NCI-H345 treated with DMSO at 0.1 percent for 48 hours (cell line): ENCODE data around the gene GRIPAP1.

Experiments used
- DNase-seq: peaks from one replicate; lab custom pipeline; 2025; ENCODE audit not compliant: unreplicated experiment; lab: John Stamatoyannopoulos, UW

Gene GRIPAP1

DNA sequence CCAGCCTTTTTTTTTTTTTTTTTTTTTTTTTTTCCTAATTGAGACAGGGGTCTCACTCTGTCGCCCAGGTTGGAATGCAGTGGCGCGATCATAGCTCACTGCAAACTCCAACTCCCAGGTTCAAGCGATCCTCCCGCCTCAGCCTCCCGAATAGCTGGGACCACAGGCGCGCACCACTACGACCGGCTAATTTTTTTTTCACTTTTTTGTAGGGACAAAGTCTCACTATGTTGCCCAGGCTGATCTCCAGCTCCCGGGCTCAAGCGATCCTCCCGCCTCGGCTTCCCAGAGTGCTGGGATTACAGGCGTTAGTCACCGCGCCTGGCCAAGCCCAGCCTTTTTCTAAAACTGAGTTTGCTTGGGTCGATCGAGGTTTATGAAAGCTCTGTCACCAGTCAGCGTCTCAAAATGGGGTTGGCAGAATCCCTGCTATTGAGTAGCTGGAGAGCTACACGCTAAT, 43.4 kb downstream of the GRIPAP1 start:
- no peak for DNase-seq

DNA sequence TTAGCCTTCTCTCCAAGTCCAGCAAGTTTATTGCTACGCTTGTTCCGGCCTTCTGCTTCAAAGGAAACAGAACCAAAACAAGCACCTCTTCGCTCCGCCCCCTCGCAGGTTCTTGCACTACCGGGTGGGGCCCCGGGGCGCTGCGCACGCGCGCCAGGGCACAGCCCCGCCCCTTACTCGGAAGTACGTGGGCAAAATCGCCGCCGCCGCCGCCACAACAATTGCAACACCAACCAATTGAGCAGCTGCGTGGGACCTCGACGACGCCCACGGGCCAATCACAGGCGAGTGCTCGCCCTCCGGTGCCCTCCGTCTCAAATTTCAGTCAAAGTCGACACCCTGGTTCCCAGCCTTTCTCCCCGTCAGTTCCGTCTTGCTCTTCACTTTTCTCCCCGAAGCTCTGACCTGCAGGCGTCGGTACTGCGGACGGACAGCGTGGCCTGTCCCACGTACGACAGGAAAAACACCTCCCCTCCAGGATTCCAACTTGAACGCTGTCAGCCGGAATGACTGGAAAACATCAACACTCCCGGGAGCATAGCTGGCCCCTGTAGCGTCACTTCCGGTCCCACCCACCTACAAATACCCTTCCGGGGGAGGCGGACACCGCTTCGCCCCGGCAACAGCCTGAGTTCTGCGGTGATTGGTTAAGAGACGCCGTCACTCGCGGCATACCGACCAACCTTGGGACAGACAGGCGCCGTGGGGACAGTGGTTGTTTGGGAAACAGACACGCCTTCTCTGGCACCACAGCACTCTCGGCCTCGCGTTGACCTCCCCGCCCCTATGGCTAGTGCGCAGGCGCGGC, 44.0 kb downstream of the GRIPAP1 start:
- DNase-seq = peak; percentile 91

DNA sequence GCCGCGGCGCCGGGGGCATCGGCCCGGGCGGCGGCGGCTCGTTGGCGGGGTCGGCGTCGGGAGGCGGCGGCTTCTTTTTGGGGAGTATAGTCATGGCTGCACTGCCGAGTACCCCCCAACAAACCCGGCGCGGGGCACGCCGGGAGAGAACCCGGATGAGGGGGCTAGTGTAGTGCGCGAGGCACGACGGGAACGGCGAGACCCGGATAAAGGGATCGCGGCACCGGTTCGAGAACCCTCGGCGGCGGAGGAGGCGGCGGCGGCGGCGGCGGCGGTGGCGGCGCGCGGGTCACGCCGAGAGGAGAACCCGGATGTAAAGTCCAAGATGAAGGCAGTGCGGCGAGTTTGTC, 44.6 kb downstream of the GRIPAP1 start, which contains the start of gene OTUD5:
OTUD5 (minus strand) TSS at position 131 of the 350 bp plus-strand sequence; CDS start at position 94, 37 bp downstream.
- peak; percentile 50 for DNase-seq

DNA sequence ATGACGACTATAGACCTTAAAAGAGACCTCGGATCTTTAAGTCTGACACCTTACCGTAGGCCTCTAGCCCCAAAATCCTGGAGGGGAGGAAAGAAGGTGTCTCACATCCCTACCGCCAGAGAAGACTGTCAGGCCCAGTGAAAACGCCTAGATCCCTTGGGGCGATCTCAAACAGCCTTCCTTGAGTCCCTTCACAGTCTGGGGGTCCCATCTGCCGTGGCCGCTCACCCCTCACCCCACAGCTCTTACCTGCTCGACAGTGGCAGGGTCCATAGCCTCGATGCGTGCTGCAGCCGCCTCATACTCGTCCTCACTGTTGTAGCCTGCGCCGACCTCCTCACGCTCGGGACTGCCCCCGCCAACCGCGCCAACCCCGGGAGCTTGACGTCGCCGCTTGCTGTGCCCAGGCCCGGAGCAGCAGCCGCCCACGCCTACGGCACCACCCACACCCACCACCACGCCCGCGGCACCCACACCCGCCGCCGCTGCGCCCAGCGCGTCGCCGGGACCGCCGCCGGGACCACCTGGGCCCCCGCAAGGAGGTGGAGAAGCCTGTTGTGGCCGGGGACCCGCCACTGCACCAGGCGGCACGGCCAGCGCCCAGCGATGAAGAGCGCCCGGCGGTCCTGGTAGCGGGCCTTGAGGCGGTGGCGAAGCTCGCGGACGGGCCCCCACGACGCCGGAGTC, 45.2 kb downstream of the GRIPAP1 start:
- DNase-seq = no peak

- no peak for DNase-seq
These were observed 53.5 kb downstream of the GRIPAP1 start for GRCh38 chrX:48948589-48948988.

GRCh38 chrX:48945517-48946348, 56.3 kb downstream of the GRIPAP1 start:
- no peak for DNase-seq

- DNase-seq = no peak
These were observed 59.2 kb downstream of the GRIPAP1 start for GRCh38 chrX:48942895-48943294.

DNA sequence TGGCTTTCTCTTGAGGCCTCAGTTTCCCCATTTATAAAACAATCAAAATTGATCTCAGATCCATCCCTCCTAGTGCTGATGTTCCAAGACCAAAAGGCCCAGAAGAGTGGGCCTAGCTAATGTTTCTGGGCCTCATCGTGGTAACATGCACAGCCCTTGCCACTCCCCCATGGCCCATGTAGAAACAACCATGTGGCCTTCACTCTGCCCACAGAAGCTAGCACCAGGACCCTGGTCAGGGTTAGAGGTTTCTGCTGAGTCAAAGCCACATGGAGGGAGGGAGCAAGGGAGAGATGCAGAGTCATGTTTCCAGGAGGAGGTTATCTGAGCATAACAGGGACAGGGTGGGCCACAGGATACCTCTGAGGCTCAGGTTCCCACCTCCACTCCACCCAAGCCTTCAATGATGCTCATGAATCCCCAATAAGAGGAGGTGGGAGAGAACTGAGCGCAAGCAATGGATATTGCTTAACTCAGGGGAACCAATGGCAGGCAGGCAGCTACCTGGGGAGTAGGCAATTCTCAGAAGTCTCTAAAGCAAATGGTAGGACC, 61.6 kb downstream of the GRIPAP1 start:
- DNase-seq = no peak

GRCh38 chrX:48939524-48940228, 62.4 kb downstream of the GRIPAP1 start:
- DNase-seq = no peak

- no peak for DNase-seq
These were observed 63.2 kb downstream of the GRIPAP1 start for GRCh38 chrX:48938721-48939425.

- no peak for DNase-seq
These were observed 64.8 kb downstream of the GRIPAP1 start for GRCh38 chrX:48937054-48937907.

DNA sequence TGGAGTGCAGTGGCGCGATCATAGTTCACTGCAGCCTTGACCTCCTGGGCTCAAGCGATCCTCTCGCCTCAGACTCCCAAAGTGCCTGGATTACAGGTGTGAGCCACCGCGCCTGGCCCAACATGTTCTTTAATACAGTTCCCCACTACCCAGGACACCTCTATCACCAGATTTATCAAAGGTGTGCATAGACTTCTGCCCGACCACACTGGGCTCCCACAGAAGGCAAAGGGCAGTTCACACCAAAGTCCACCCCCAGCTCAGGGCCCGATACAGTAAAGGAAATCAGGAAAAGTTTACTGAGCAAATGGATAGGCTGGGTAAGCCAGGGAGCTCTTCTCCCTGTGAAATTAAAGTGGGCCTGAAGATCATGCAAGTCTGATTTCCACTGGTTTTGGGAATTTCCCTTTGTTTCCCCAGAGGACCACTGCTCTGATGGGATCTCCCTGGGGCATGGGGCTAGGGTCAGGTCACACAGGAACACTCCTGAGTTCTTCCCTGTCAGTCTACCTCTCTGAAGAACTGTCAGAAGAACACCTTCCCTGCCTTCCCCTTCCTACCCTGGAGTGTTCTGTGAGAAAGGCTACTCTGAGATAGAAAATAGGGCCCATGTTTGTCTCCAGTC, 65.5 kb downstream of the GRIPAP1 start:
- no peak for DNase-seq

DNA sequence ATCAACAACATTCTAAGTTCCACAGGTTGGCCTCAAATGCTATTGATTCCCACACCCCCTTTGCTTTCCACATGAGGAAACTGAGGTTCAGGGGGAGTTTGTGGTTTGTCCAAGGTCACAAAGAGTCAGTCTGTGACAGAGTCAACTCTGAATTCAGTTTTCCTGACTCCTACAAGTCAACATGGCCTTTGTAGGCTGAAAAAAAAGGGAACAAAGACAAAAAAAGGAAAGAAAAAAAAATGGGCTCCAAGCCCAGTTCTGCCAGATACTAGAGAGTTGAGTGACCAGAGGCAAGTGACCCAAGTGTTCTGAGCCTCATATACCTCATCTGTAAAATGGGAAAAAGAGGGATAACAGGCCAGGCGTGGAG, 66.8 kb downstream of the GRIPAP1 start:
- no peak for DNase-seq

DNA sequence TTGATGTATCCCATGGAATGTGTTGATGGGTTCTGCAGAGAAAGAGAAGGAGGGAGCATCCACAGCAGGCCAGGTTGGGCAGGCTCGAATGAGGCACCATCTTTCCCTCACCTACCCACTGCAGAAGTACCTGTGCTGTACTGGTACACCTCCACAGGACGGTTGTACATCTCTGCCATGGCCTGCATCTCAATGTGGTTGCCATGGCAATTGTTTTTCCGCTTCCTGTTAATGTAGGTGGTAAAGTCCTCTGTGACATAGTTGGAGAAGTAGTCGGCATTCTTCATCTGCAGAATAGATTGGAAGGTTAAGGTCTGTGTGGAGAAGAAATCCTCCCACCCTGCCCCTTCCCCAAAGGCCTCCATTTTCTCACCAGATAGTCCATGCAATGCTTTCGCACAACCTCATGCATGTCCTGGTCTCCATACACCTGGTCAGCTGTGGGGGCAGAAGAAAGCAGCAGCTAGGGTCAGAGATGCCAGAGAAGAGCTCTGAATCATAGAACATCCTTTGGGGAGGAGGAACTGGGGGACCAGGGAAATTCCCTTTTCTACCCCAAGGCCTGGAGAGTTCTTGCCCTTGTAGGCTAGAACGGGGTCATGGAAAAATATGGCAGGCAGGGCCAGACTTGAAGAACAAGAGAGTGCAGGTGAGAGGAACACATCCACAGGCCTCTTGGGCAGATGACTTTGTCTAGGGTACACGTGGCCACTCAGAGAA, 67.3 kb downstream of the GRIPAP1 start:
- no peak for DNase-seq

DNA sequence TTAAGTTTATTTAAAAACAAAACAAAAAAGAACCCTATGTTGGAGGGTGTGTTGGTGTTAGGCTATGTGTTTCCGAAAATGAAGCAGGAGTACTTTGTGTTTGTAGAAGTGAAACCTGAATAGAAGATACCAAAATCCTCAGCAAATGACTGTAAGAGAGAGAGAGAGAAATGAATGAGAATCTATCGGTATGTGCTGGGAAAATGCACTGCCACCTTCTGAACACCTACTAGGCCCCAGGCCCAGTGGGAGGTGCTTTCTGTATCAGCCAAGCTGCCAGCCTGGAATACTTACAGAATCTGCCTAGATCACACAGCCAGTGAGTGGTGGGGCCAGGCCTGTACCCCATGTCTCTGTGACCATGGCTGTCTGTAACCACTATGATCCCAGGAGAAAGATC, 68.3 kb downstream of the GRIPAP1 start:
- no peak for DNase-seq

DNA sequence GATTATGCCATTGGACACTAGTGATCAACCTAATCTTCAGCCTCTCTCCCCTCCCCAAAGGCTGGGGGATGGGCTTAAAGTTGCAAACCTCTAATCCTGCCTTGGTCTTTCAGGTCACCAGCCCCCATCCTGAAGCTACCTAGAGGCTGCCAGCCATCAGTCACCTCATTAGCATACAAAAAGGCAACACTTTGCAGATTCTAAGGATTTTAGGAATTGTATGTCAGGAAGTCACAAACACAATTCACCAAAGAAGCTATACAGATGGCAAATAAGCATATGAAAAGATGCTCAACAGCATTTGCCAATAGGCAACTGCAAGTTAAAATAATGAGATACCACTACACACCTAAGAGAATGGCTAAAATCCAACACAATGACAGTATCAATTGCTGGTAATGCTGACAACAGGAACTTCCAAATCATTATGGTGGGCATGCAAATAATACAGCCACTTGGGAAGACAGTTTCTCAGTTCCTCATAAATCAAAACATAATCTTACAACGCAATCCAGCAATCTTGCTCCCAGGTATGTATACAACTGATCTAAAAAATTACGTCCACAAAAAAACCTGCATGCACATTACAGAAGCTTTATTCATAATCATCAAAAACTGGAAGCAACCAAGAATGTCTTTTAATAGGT, 74.2 kb downstream of the GRIPAP1 start:
- no peak for DNase-seq

DNA sequence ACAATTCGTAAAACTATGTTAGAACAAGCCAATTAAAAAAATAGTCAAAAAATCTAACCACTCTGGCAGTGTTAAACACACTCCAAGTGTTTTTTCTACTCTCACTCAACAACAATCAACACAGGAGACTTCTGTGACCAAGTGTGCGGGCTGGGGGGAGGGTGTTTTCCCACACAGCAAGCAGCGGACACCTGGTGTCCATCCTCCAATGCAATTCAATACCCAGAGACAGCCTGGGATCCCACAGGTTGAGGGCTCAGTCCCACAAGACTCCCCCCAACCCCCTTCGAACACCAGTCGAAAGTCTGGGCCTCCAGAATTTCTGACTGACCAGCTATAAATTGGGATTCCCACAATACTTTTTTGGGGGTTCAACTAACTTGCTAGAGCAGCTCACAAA, 74.9 kb downstream of the GRIPAP1 start:
- DNase-seq = no peak

DNA sequence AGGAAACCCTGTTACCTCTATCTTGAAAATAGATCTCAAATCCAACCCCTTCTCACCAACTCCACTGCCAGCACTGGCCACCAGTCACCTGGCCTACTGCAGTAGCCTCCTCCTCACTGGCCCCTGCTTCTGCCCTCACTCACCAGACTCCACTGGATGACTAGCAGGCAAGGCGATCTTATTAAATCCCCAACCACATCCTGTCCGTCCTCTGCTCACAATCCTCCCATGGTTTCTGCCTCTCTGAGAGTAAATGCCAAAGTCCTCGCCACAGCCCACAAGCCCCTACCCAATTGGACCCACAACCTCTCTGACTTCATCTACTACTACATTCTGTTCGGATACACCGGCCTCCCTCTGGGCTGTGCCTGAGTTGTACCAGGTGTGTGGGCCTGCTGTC, 77.8 kb downstream of the GRIPAP1 start:
- no peak for DNase-seq
